Activated CD8-positive, alpha-beta T cell treated with anti-CD3 and anti-CD28 coated beads for 36 hours (primary cell): ENCODE results near the gene ESYT1. TPM values are rescaled to one million over a fixed set of nuclear protein-coding genes. Genes with fewer than 3 reads are reported as not detected.

Experiments
- ATAC-seq: fragments of 200-7000 bp; cut with Tn5 transposase; one replicate; pipeline ENCODE4 v1.10.0; 2021; ENCODE audit warnings: mild to moderate bottlenecking, moderate library complexity
- CTCF ChIA-PET: fragments of 350-600 bp; sonication (Branson Sonifier 250); formaldehyde crosslinking; loops from one replicate; lab custom pipeline; 2021; ENCODE audit warnings: antibody characterized with exemption; lab: Charles Lee
- POLR2A ChIA-PET: fragments of 350-600 bp; sonication (Branson Sonifier 250); formaldehyde crosslinking; loops from one replicate; lab custom pipeline; 2021; ENCODE audit warnings: antibody characterized with exemption; lab: Charles Lee
- DNase-seq: peaks from one replicate; pipeline ENCODE4 v3.0.0-alpha.2; 2020
- H3K27ac Mint-ChIP-seq: one replicate; pipeline ENCODE4 v1.8.0; 2021; ENCODE audit warnings: mild to moderate bottlenecking, mixed read lengths
- H3K27me3 Mint-ChIP-seq: one replicate; pipeline ENCODE4 v1.8.0; 2021; ENCODE audit warnings: mixed read lengths
- H3K36me3 Mint-ChIP-seq: one replicate; pipeline ENCODE4 v1.8.0; 2021; ENCODE audit warnings: low read depth, mixed read lengths
- H3K4me1 Mint-ChIP-seq: one replicate; pipeline ENCODE4 v1.8.0; 2021; ENCODE audit warnings: low read depth, mixed read lengths
- H3K4me3 Mint-ChIP-seq: one replicate; pipeline ENCODE4 v1.8.0; 2021; ENCODE audit warnings: mild to moderate bottlenecking, moderate library complexity, mixed read lengths
- H3K9me3 Mint-ChIP-seq: one replicate; pipeline ENCODE4 v1.8.0; 2021; ENCODE audit warnings: mixed read lengths
- CTCF ChIP-seq: fragments of 200-600 bp; IDR thresholded peaks from one replicate; pipeline ENCODE4 v1.8.0; 2022; ENCODE audit warnings: antibody characterized with exemption, mild to moderate bottlenecking
- intact Hi-C: fragments of 100-400 bp; cut with micrococcal nuclease; formaldehyde crosslinking; loops from one replicate; pipeline ENCODE4 v1.10.0; 2022
- total RNA-seq, 2 experiments: library from RNA; stranded (reverse); gene quantifications; one replicate each; pipeline ENCODE4 v1.2.3, GENCODE V29; 2021

Gene ESYT1
- total RNA-seq, 2 experiments from 2014 or later = 154 to 160 TPM

- no peaks in the 10 kb centered on the region for H3K27me3 Mint-ChIP-seq
- peaks cover 46% of the 10 kb centered on the region for H3K36me3 Mint-ChIP-seq
- H3K4me1 Mint-ChIP-seq = peaks cover 61% of the 10 kb centered on the region
- ATAC-seq = peak; percentile 26
- peak overlapping the region; percentile 84 for H3K4me3 Mint-ChIP-seq
- TF ChIP-seq CTCF = no peak
- intact Hi-C loops = loop anchor here (2.0 to 10.0 kb wide), 2 partner anchors 29 to 125 kb away; partner anchors contain the start of genes ANKRD52 and MYL6
- peak overlapping the region; percentile 93 for H3K27ac Mint-ChIP-seq
- ChIA-PET CTCF (interaction anchor here (0.5 to 9.5 kb wide), 7 partner anchors 11 to 91 kb away, joined by 5 to 110 read pairs (median 7); partner anchors contain the start of genes MYL6B, PA2G4, RPL41 and SMARCC2), POLR2A (interaction anchor here (0.7 to 5.7 kb wide), 18 partner anchors 9 to 96 kb away, joined by 3 to 75 read pairs (median 4); partner anchors contain the start of genes MYL6B, PA2G4, RPL41 and SMARCC2)
- peak; percentile 88 for DNase-seq
- H3K9me3 Mint-ChIP-seq = no peaks in the 10 kb centered on the region
These were observed 1.3 kb downstream of the ESYT1 start for GRCh38 chr12:56129206-56129941.

- H3K9me3 Mint-ChIP-seq = no peaks in the 10 kb centered on the region
- ChIA-PET POLR2A (interaction anchor here (0.6 to 5.7 kb wide), 14 partner anchors 8 to 65 kb away, joined by 3 to 75 read pairs (median 4); partner anchors contain the start of genes MYL6B, PA2G4, RPL41 and ZC3H10), CTCF (interaction anchor here (1.4 to 9.5 kb wide), 5 partner anchors 11 to 59 kb away, joined by 7 to 110 read pairs (median 9); partner anchors contain the start of genes MYL6B, RPL41, SMARCC2 and ZC3H10)
- no peak for TF ChIP-seq CTCF
- H3K36me3 Mint-ChIP-seq = peaks cover 47% of the 10 kb centered on the region
- peak overlapping the region; percentile 84 for H3K4me3 Mint-ChIP-seq
- ATAC-seq = no peak
- H3K27me3 Mint-ChIP-seq = no peaks in the 10 kb centered on the region
- intact Hi-C loops = loop anchor here (2.0 to 10.0 kb wide), 2 partner anchors 29 to 125 kb away; partner anchors contain the start of genes ANKRD52 and MYL6
- no peak for DNase-seq
- H3K4me1 Mint-ChIP-seq = peaks cover 59% of the 10 kb centered on the region
- H3K27ac Mint-ChIP-seq = peak overlapping the region; percentile 93
These were observed 2.0 kb downstream of the ESYT1 start for GRCh38 chr12:56129942-56130495.

GRCh38 chr12:56130876-56131275 is 2.8 kb downstream of the ESYT1 start:
- no peaks in the 10 kb centered on the region for H3K9me3 Mint-ChIP-seq
- peaks cover 59% of the 10 kb centered on the region for H3K4me1 Mint-ChIP-seq
- POLR2A ChIA-PET = interaction anchor here (0.6 to 5.7 kb wide), 8 partner anchors 9 to 64 kb away, joined by 3 to 75 read pairs (median 5); partner anchors contain the start of genes MYL6B, RPL41 and ZC3H10
- H3K4me3 Mint-ChIP-seq = peak overlapping the region; percentile 84
- intact Hi-C loops = no loop called here
- H3K36me3 Mint-ChIP-seq = peaks cover 52% of the 10 kb centered on the region
- TF ChIP-seq CTCF = no peak
- H3K27me3 Mint-ChIP-seq = no peaks in the 10 kb centered on the region
- CTCF ChIA-PET = interaction anchor here (1.4 to 6.4 kb wide), 2 partner anchors 13 to 21 kb away, joined by 7 to 57 read pairs; partner anchors contain the start of genes MYL6B, RPL41 and ZC3H10
- H3K27ac Mint-ChIP-seq = peak overlapping the region; percentile 93
- DNase-seq = no peak
- no peak for ATAC-seq

- H3K4me3 Mint-ChIP-seq = no peak overlapping the region
- intact Hi-C loops = no loop called here
- DNase-seq = no peak
- no peak for ATAC-seq
- H3K4me1 Mint-ChIP-seq = peaks cover 66% of the 10 kb centered on the region
- H3K9me3 Mint-ChIP-seq = no peaks in the 10 kb centered on the region
- peaks cover 85% of the 10 kb centered on the region for H3K36me3 Mint-ChIP-seq
- H3K27me3 Mint-ChIP-seq = no peaks in the 10 kb centered on the region
- CTCF ChIA-PET = interaction anchor here (4.1 kb wide), 1 partner anchor 8 kb away, joined by 18 read pairs; the partner anchor contains the start of gene ESYT1
- H3K27ac Mint-ChIP-seq = no peak overlapping the region
- TF ChIP-seq CTCF = no peak
- POLR2A ChIA-PET = interaction anchor here (0.9 to 1.3 kb wide), 3 partner anchors 10 to 17 kb away, joined by 3 to 4 read pairs (median 3); no protein-coding TSS in a partner anchor
These were observed 6.8 kb downstream of the ESYT1 start for GRCh38 chr12:56134897-56135296.
